IMR-90 (cell line): ENCODE results near the gene CHMP5. TPM values are rescaled to one million over a fixed set of nuclear protein-coding genes. Genes with fewer than 3 reads are reported as not detected.

Experiments used
- ATAC-seq: fragments of 200-7000 bp; cut with Tn5 transposase; 2 replicates; pipeline ENCODE4 v1.9.1; 2020; ENCODE audit warnings: low read depth, mild to moderate bottlenecking, moderate library complexity
- BruUV-seq: library from RNA; stranded (reverse); fragments of 400-500 nt; replicated peaks from 2 replicates; lab custom pipeline; 2021; lab: Mats Ljungman, UMichigan
- CTCF ChIA-PET: fragments of 300-600 bp; formaldehyde crosslinking; extraction: SDS; loops from one replicate; lab custom pipeline; 2021; ENCODE audit warnings: antibody characterized with exemption; lab: Yijun Ruan, JAX
- POLR2A ChIA-PET: fragments of 300-600 bp; sonication (Branson Sonifier 250); formaldehyde crosslinking; loops from one replicate; lab custom pipeline; 2022; ENCODE audit warnings: antibody characterized with exemption; ENCODE audit not compliant: unreplicated experiment; lab: Charles Lee
- DNase-seq: peaks from one replicate; pipeline ENCODE4 v3.0.0; 2013
- H2AFZ ChIP-seq: replicated peaks from 2 replicates; pipeline ENCODE3; 2013; ENCODE audit warnings: low read length, mild to moderate bottlenecking; ENCODE audit not compliant: poor library complexity
- H2AK5ac ChIP-seq: 2 replicates; pipeline ENCODE4 v1.6.1; 2013; ENCODE audit warnings: low read depth, low read length, inconsistent platforms
- H2AK9ac ChIP-seq: replicated peaks from 2 replicates; pipeline ENCODE3; 2013; ENCODE audit warnings: mild to moderate bottlenecking, low read depth, low read length, moderate library complexity; ENCODE audit not compliant: poor library complexity
- H2BK120ac ChIP-seq: 2 replicates; pipeline ENCODE4 v1.6.1; 2013; ENCODE audit warnings: low read depth, low read length, inconsistent platforms
- H2BK15ac ChIP-seq: 3 replicates; pipeline ENCODE4 v1.6.1; 2013; ENCODE audit warnings: low read depth, low read length, inconsistent platforms
- H2BK20ac ChIP-seq: 2 replicates; pipeline ENCODE4 v1.6.1; 2013; ENCODE audit warnings: low read depth, mild to moderate bottlenecking, inconsistent platforms, low read length, moderate library complexity
- H2BK5ac ChIP-seq: 2 replicates; pipeline ENCODE4 v1.6.1; 2013; ENCODE audit warnings: mild to moderate bottlenecking, low read depth, low read length, inconsistent platforms; ENCODE audit not compliant: poor library complexity, severe bottlenecking
- H3K14ac ChIP-seq: replicated peaks from 2 replicates; pipeline ENCODE4 v1.6.1; 2013; ENCODE audit warnings: low read depth, low read length, inconsistent platforms
- H3K18ac ChIP-seq: 2 replicates; pipeline ENCODE4 v1.6.1; 2013; ENCODE audit warnings: low read depth, low read length, control low read depth
- H3K23ac ChIP-seq: 2 replicates; pipeline ENCODE4 v1.6.1; 2013; ENCODE audit warnings: low read depth, low read length, inconsistent platforms
- H3K27ac ChIP-seq: 2 replicates; pipeline ENCODE4 v1.5.1; 2013; ENCODE audit warnings: mild to moderate bottlenecking, control low read depth, low read length; ENCODE audit not compliant: insufficient read depth
- H3K27me3 ChIP-seq: 2 replicates; pipeline ENCODE4 v1.6.1; 2013; ENCODE audit warnings: low read length; ENCODE audit not compliant: control insufficient read depth, insufficient read depth
- H3K36me3 ChIP-seq: 2 replicates; pipeline ENCODE4 v1.6.1; 2013; ENCODE audit warnings: low read length, mixed read lengths; ENCODE audit not compliant: control insufficient read depth, insufficient read depth
- H3K4ac ChIP-seq: 2 replicates; pipeline ENCODE4 v1.6.1; 2013; ENCODE audit warnings: low read depth, low read length, inconsistent platforms
- H3K4me1 ChIP-seq: 2 replicates; pipeline ENCODE4 v1.6.1; 2013; ENCODE audit warnings: low read length, mixed read lengths; ENCODE audit not compliant: control insufficient read depth, insufficient read depth
- H3K4me2 ChIP-seq: 2 replicates; pipeline ENCODE4 v1.6.1; 2013; ENCODE audit warnings: low read depth, mild to moderate bottlenecking, control low read depth, low read length, moderate library complexity
- H3K4me3 ChIP-seq: 2 replicates; pipeline ENCODE4 v1.5.1; 2013; ENCODE audit warnings: low read depth, mild to moderate bottlenecking, control low read depth, low read length, moderate library complexity; ENCODE audit not compliant: insufficient read depth
- H3K56ac ChIP-seq: 2 replicates; pipeline ENCODE4 v1.6.1; 2013; ENCODE audit warnings: low read length, inconsistent platforms; ENCODE audit not compliant: insufficient read depth; ENCODE audit errors: extremely low read depth
- H3K79me1 ChIP-seq, 2 experiments: 2 replicates each; pipeline ENCODE4 v1.6.1; 2013; ENCODE audit warnings: low read length in 2 of 2, inconsistent platforms in 1 of 2, low read depth in 1 of 2
- H3K9ac ChIP-seq: 2 replicates; pipeline ENCODE4 v1.6.1; 2013; ENCODE audit warnings: low read depth, low read length, control low read depth
- H3K9me1 ChIP-seq: 2 replicates; pipeline ENCODE4 v1.6.1; 2013; ENCODE audit warnings: low read length, inconsistent platforms; ENCODE audit not compliant: insufficient read depth
- H3K9me3 ChIP-seq: 2 replicates; pipeline ENCODE4 v1.6.1; 2013; ENCODE audit warnings: low read length; ENCODE audit not compliant: control insufficient read depth, insufficient read depth
- H4K20me1 ChIP-seq: 2 replicates; pipeline ENCODE4 v1.6.1; 2013; ENCODE audit warnings: low read length, inconsistent platforms; ENCODE audit not compliant: insufficient read depth
- H4K5ac ChIP-seq: 2 replicates; pipeline ENCODE4 v1.6.1; 2013; ENCODE audit warnings: mild to moderate bottlenecking, low read depth, low read length, control low read depth
- H4K8ac ChIP-seq, 2 experiments: 2 replicates each; pipeline ENCODE4 v1.6.1; 2013; ENCODE audit warnings: low read depth in 2 of 2, low read length in 2 of 2, control low read depth in 1 of 2, inconsistent platforms in 1 of 2
- H4K91ac ChIP-seq: 2 replicates; pipeline ENCODE4 v1.6.1; 2013; ENCODE audit warnings: low read depth, low read length, inconsistent platforms; ENCODE audit not compliant: insufficient read depth
- BHLHE40 ChIP-seq: fragments of 150-350 bp; IDR thresholded peaks from 2 replicates; pipeline ENCODE4 v1.6.1; 2016; ENCODE audit warnings: mild to moderate bottlenecking, low read depth, low read length
- CEBPB ChIP-seq: IDR thresholded peaks from 2 replicates; pipeline ENCODE4 v1.6.1; 2012; ENCODE audit warnings: low read depth, low read length, improper control_type of control experiment
- CHD1 ChIP-seq: IDR thresholded peaks from 2 replicates; pipeline ENCODE4 v1.6.1; 2012; ENCODE audit warnings: low read depth, low read length, improper control_type of control experiment
- MXI1 ChIP-seq: IDR thresholded peaks from 2 replicates; pipeline ENCODE4 v1.6.1; 2012; ENCODE audit warnings: low read depth, mild to moderate bottlenecking, low read length, moderate library complexity, borderline replicate concordance
- NFE2L2 ChIP-seq: fragments of 150-350 bp; IDR thresholded peaks from 2 replicates; pipeline ENCODE4 v1.6.1; 2016; ENCODE audit warnings: low read depth, mild to moderate bottlenecking, low read length
- POLR2A ChIP-seq: IDR thresholded peaks from 2 replicates; pipeline ENCODE4 v1.6.1; 2012; ENCODE audit warnings: mild to moderate bottlenecking, low read depth, low read length
- RAD21 ChIP-seq: IDR thresholded peaks from 2 replicates; pipeline ENCODE4 v1.6.1; 2012; ENCODE audit warnings: low read length, improper control_type of control experiment
- RCOR1 ChIP-seq: IDR thresholded peaks from 2 replicates; pipeline ENCODE4 v1.6.1; 2012; ENCODE audit warnings: mild to moderate bottlenecking, low read length, improper control_type of control experiment; ENCODE audit not compliant: insufficient replicate concordance
- SMC3 ChIP-seq: fragments of 150-350 bp; IDR thresholded peaks from 2 replicates; pipeline ENCODE4 v1.6.1; 2016; ENCODE audit warnings: low read depth, mild to moderate bottlenecking, antibody characterized with exemption, low read length, moderate library complexity
- USF2 ChIP-seq: fragments of 150-350 bp; IDR thresholded peaks from 2 replicates; pipeline ENCODE4 v1.6.1; 2017; ENCODE audit warnings: mild to moderate bottlenecking, antibody characterized with exemption, low read length, low read depth
- WGBS, 2 experiments: methylation state at CpG; one replicate each; pipeline versions ENCODE4 v1.1.5 to v1.1.7; 2013; ENCODE audit warnings: missing lambda C conversion rate in 2 of 2; ENCODE audit not compliant: insufficient read length in 1 of 2; ENCODE audit errors: extremely low coverage in 2 of 2; 5-methylcytosine and 5-hydroxymethylcytosine counted together
- dilution Hi-C: fragments of 300-500 bp; cut with HindIII; formaldehyde crosslinking; loops from one replicate; pipeline ENCODE4 v1.14.3; 2018; ENCODE audit warnings: low sequenced_read_pairs; ENCODE audit not compliant: unreplicated experiment
- in situ Hi-C: fragments of 300-500 bp; cut with MboI; formaldehyde crosslinking; loops from 3 replicates; pipeline ENCODE4 v1.14.3; 2019; ENCODE audit warnings: low sequenced_read_pairs, inconsistent platforms, mixed read lengths
- intact Hi-C: fragments of 100-400 bp; cut with micrococcal nuclease; formaldehyde crosslinking; loops from 2 replicates; pipeline ENCODE4 v1.10.0; 2022
- polyA plus RNA-seq, 3 experiments: library from polyadenylated mRNA; depleted of rRNA; stranded (reverse); fragments of >200 nt; gene quantifications; 2 replicates each; pipeline ENCODE4 v1.2.3, GENCODE V29; 2012; ENCODE audit warnings: low replicate concordance in 1 of 3
- total RNA-seq: library from RNA; depleted of rRNA; stranded (reverse); fragments of >200 nt; gene quantifications from 2 replicates; pipeline ENCODE4 v1.2.3, GENCODE V29; 2012
- TF ChIP-seq, protein P1 (sequence below): fragments of 150-350 bp; IDR thresholded peaks from 2 replicates; pipeline ENCODE4 v1.6.1; 2016; ENCODE audit warnings: low read depth, mild to moderate bottlenecking, low read length, moderate library complexity, borderline replicate concordance
- TF ChIP-seq, protein P2 (sequence below): conservative IDR thresholded peaks from 2 replicates; pipeline ENCODE4 v1.5.1; 2012; ENCODE audit warnings: mild to moderate bottlenecking, low read depth, low read length, improper control_type of control experiment

The CHMP5 gene
- total and polyA plus RNA-seq, 2 of the 4 experiments (the other 2 are of a cell fraction): 70.6 to 80.8 TPM

- TF ChIP-seq MXI1: peak; percentile 34; the same call in 1 of the 2 replicates
These were observed 811 bp upstream of the CHMP5 start (continued) for GRCh38 chr9:33264003-33264472.

GRCh38 chr9:33265211-33265865 is 489 bp downstream of the CHMP5 start:
- peak overlapping the region; percentile 84 for H3K56ac ChIP-seq
- dilution Hi-C loops: no loop called here
- H4K91ac ChIP-seq: peak overlapping the region; percentile 81
- peaks cover 30 to 55% of the 10 kb centered on the region in 2 experiments for H3K79me1 ChIP-seq
- peak overlapping the region; percentile 14 for H2BK5ac ChIP-seq
- H3K18ac ChIP-seq: no peak overlapping the region; the same call in 1 of the 2 replicates
- ChIA-PET POLR2A (no interaction called here), CTCF (no interaction called here)
- peak overlapping the region; percentile 96 for H3K4ac ChIP-seq
- ATAC-seq (no peak), DNase-seq (no peak)
- intact Hi-C loops: no loop called here
- H2BK15ac ChIP-seq: no peak overlapping the region
- peak overlapping the region; percentile 84 for H3K14ac ChIP-seq
- peaks cover 5% of the 10 kb centered on the region for H3K36me3 ChIP-seq
- peak overlapping the region; percentile 84 for H2AFZ ChIP-seq
- BruUV-seq: TSS peak; percentile 59
- H3K27me3 ChIP-seq: no peaks in the 10 kb centered on the region
- H2AK5ac ChIP-seq: peak overlapping the region; percentile 99
- H3K4me3 ChIP-seq: peak overlapping the region; percentile 91
- in situ Hi-C loops: no loop called here
- no peaks in the 10 kb centered on the region for H3K9me3 ChIP-seq
- peak overlapping the region; percentile 91 to 96 for H4K8ac ChIP-seq
- peaks cover 5% of the 10 kb centered on the region; the same call in 1 of the 2 replicates for H3K9me1 ChIP-seq
- H2AK9ac ChIP-seq: peak overlapping the region; percentile 93
- peak overlapping the region; percentile 89 for H4K5ac ChIP-seq
- peak overlapping the region; percentile 99 for H3K9ac ChIP-seq
- H4K20me1 ChIP-seq: peaks cover 9% of the 10 kb centered on the region
- peaks cover 10% of the 10 kb centered on the region for H3K4me1 ChIP-seq
- peak overlapping the region; percentile 98 for H3K4me2 ChIP-seq
- 4% methylated on average over 8 of the region's 13 CpGs; no CpG with 5 or more reads in 1 of the 2 experiments for WGBS, 2 experiments
- no peak overlapping the region for H2BK20ac ChIP-seq
- H3K23ac ChIP-seq: peak overlapping the region; percentile 88; the same call in 1 of the 2 replicates
- H3K27ac ChIP-seq: peak overlapping the region; percentile 66
- H2BK120ac ChIP-seq: peak overlapping the region; percentile 35; the same call in 1 of the 2 replicates
- no peak for TF ChIP-seq RCOR1
- no peak for TF ChIP-seq USF2
- no peak for TF ChIP-seq NFE2L2
- TF ChIP-seq MXI1: no peak
- TF ChIP-seq, protein P1, sequence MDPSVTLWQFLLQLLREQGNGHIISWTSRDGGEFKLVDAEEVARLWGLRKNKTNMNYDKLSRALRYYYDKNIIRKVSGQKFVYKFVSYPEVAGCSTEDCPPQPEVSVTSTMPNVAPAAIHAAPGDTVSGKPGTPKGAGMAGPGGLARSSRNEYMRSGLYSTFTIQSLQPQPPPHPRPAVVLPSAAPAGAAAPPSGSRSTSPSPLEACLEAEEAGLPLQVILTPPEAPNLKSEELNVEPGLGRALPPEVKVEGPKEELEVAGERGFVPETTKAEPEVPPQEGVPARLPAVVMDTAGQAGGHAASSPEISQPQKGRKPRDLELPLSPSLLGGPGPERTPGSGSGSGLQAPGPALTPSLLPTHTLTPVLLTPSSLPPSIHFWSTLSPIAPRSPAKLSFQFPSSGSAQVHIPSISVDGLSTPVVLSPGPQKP: no peak
- TF ChIP-seq POLR2A: no peak
- no peak for TF ChIP-seq RAD21
- no peak for TF ChIP-seq CEBPB
- no peak for TF ChIP-seq SMC3
- TF ChIP-seq, protein P2, sequence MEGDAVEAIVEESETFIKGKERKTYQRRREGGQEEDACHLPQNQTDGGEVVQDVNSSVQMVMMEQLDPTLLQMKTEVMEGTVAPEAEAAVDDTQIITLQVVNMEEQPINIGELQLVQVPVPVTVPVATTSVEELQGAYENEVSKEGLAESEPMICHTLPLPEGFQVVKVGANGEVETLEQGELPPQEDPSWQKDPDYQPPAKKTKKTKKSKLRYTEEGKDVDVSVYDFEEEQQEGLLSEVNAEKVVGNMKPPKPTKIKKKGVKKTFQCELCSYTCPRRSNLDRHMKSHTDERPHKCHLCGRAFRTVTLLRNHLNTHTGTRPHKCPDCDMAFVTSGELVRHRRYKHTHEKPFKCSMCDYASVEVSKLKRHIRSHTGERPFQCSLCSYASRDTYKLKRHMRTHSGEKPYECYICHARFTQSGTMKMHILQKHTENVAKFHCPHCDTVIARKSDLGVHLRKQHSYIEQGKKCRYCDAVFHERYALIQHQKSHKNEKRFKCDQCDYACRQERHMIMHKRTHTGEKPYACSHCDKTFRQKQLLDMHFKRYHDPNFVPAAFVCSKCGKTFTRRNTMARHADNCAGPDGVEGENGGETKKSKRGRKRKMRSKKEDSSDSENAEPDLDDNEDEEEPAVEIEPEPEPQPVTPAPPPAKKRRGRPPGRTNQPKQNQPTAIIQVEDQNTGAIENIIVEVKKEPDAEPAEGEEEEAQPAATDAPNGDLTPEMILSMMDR: no peak
- TF ChIP-seq CHD1: no peak
- no peak for TF ChIP-seq BHLHE40
